HepG2 (cell line): ENCODE measurements around the gene GRM8. TPM values are rescaled to one million over a fixed set of nuclear protein-coding genes. Genes with fewer than 3 reads are reported as not detected.
"Not testable (repeated sequence)": the region's sequence is repeated elsewhere in the genome, so short reads cannot be mapped to it uniquely, and the experiment has no call there.

ENCODE experiments used
- ATAC-seq: fragments of 200-7000 bp; cut with Tn5 transposase; 3 replicates; pipeline ENCODE4 v1.9.1; 2020; ENCODE audit warnings: mild to moderate bottlenecking, moderate library complexity
- BruUV-seq: library from RNA; stranded (reverse); fragments of 400-500 nt; replicated peaks from 2 replicates; lab custom pipeline; 2021; lab: Mats Ljungman, UMichigan
- CTCF ChIA-PET: fragments of 300-600 bp; formaldehyde crosslinking; extraction: SDS; loops from one replicate; lab custom pipeline; 2021; ENCODE audit warnings: low total read pairs, inconsistent platforms, low intra/inter-chr PET ratio; lab: Yijun Ruan, JAX
- POLR2A ChIA-PET: fragments of 350-600 bp; sonication (Branson Sonifier 250); formaldehyde crosslinking; loops from one replicate; lab custom pipeline; 2020; ENCODE audit warnings: antibody characterized with exemption, inconsistent platforms; lab: Yijun Ruan, JAX
- DNase-seq: peaks from one replicate; pipeline ENCODE4 v3.0.0-alpha.2; 2015; ENCODE audit warnings: low spot score
- FAIRE-seq: peaks from 3 replicates; lab custom pipeline; 2011; peaks lifted over from hg19 to GRCh38; lab: Jason Lieb, UNC
- H2AFZ ChIP-seq: one replicate; pipeline ENCODE4 v1.6.1; 2011; ENCODE audit warnings: low read length, inconsistent platforms
- H3K27ac ChIP-seq: fragments of 300-600 bp; 3 replicates; pipeline ENCODE4 v1.8.0; 2011; ENCODE audit warnings: mixed run types, mild to moderate bottlenecking, mixed read lengths, low read length, inconsistent platforms; ENCODE audit not compliant: insufficient read depth; ENCODE audit errors: extremely low read length
- H3K27me3 ChIP-seq, 2 experiments: fragments of 200-600 bp in 1 of 2; 2 replicates in 1 of 2; 3 replicates in 1 of 2; pipeline versions ENCODE4 v1.6.0 to v1.8.0; 2011; ENCODE audit warnings: low read length in 2 of 2, mild to moderate bottlenecking in 2 of 2, moderate library complexity in 2 of 2, inconsistent platforms in 1 of 2; ENCODE audit not compliant: insufficient read depth in 2 of 2, control insufficient read depth in 1 of 2
- H3K36me3 ChIP-seq, 2 experiments: fragments of 200-600 bp in 1 of 2; replicated peaks in 1 of 2; 2 replicates in 1 of 2; 3 replicates in 1 of 2; pipeline versions ENCODE4 v1.5.1 to v1.8.0; 2011; ENCODE audit warnings: low read length in 2 of 2, inconsistent platforms in 1 of 2; ENCODE audit not compliant: insufficient read depth in 2 of 2, control insufficient read depth in 1 of 2
- H3K4me1 ChIP-seq: 2 replicates; pipeline ENCODE4 v1.5.1; 2012; ENCODE audit warnings: low read length, inconsistent platforms; ENCODE audit not compliant: insufficient read depth
- H3K4me2 ChIP-seq: 2 replicates; pipeline ENCODE4 v1.6.0; 2011; ENCODE audit warnings: low read depth, low read length, inconsistent platforms
- H3K4me3 ChIP-seq, 3 experiments: fragments of 200-600 bp in 1 of 3; sonication (generic), shearing (Covaris generic) in 1 of 3; replicated peaks in 1 of 3; 2 replicates each; pipeline ENCODE4 v1.5.1; 2011 to 2016; ENCODE audit warnings: low read length in 3 of 3, inconsistent platforms in 2 of 3, low read depth in 2 of 3, mild to moderate bottlenecking in 2 of 3, control low read depth in 1 of 3, mixed read lengths in 1 of 3; ENCODE audit not compliant: insufficient read depth in 1 of 3
- H3K79me2 ChIP-seq: one replicate; pipeline ENCODE4 v1.6.1; 2011; ENCODE audit warnings: low read length, inconsistent platforms; ENCODE audit not compliant: insufficient read depth
- H3K9ac ChIP-seq: 2 replicates; pipeline ENCODE4 v1.6.0; 2011; ENCODE audit warnings: mild to moderate bottlenecking, low read depth, low read length, inconsistent platforms; ENCODE audit not compliant: insufficient read depth
- H3K9me3 ChIP-seq: 2 replicates; pipeline ENCODE4 v1.5.1; 2012; ENCODE audit warnings: mild to moderate bottlenecking, low read length
- H4K20me1 ChIP-seq: 2 replicates; pipeline ENCODE4 v1.6.0; 2011; ENCODE audit warnings: inconsistent platforms, mild to moderate bottlenecking, low read length, moderate library complexity; ENCODE audit not compliant: insufficient read depth
- DMAP1 ChIP-seq: IDR thresholded peaks from 2 replicates; pipeline ENCODE4 v1.6.1; 2016
- DPF2 ChIP-seq: sonication (generic); formaldehyde crosslinking; IDR thresholded peaks from 2 replicates; pipeline ENCODE4 v1.4.0; 2020; ENCODE audit warnings: mild to moderate bottlenecking, low read depth, missing genetic modification reagents, borderline replicate concordance
- HNF1A ChIP-seq, 2 experiments: sonication (generic) in 1 of 2; formaldehyde crosslinking in 1 of 2; IDR thresholded peaks; 2 replicates each; pipeline versions ENCODE4 v1.4.0 to v1.6.1; 2016 to 2020; ENCODE audit warnings: borderline replicate concordance in 1 of 2, low read depth in 1 of 2, mild to moderate bottlenecking in 1 of 2, missing genetic modification reagents in 1 of 2
- HOMEZ ChIP-seq: IDR thresholded peaks from 2 replicates; pipeline ENCODE4 v1.6.1; 2016; ENCODE audit warnings: low read depth
- TFDP2 ChIP-seq: sonication (generic); formaldehyde crosslinking; IDR thresholded peaks from 2 replicates; pipeline ENCODE4 v1.4.0; 2020; ENCODE audit warnings: missing genetic modification reagents
- ZNF563 ChIP-seq: sonication (generic); formaldehyde crosslinking; IDR thresholded peaks from 2 replicates; pipeline ENCODE4 v1.8.0; 2022; ENCODE audit warnings: mild to moderate bottlenecking, moderate library complexity, missing genetic modification reagents
- ZNF746 ChIP-seq: sonication (generic); formaldehyde crosslinking; IDR thresholded peaks from 2 replicates; pipeline ENCODE4 v1.8.0; 2022; ENCODE audit warnings: mild to moderate bottlenecking, missing genetic modification reagents
- ZNF784 ChIP-seq: sonication (generic); formaldehyde crosslinking; IDR thresholded peaks from 2 replicates; pipeline ENCODE4 v1.5.1; 2020; ENCODE audit warnings: missing genetic modification reagents, mild to moderate bottlenecking, borderline replicate concordance
- ZSCAN12 ChIP-seq: sonication (generic); formaldehyde crosslinking; IDR thresholded peaks from 2 replicates; pipeline ENCODE4 v1.9.0; 2021; ENCODE audit warnings: mild to moderate bottlenecking, missing genetic modification reagents
- WGBS: methylation state at CpG from one replicate; pipeline ENCODE4 v1.1.6; 2017; ENCODE audit warnings: low lambda C conversion rate; 5-methylcytosine and 5-hydroxymethylcytosine counted together
- in situ Hi-C: cut with HindIII; loops from 2 replicates; pipeline ENCODE4 v1.10.0; 2017; ENCODE audit warnings: low pct_unique_long_range_greater_than_20kb; ENCODE audit not compliant: extremely low pct_ligation_motif_present
- intact Hi-C: fragments of 100-400 bp; cut with micrococcal nuclease; formaldehyde crosslinking; loops from one replicate; pipeline ENCODE4 v1.10.0; 2022; ENCODE audit not compliant: unreplicated experiment
- polyA plus RNA-seq, 8 experiments: library from polyadenylated mRNA; depleted of rRNA in 3 of 8; stranded (reverse) in 7 of 8; unstranded in 1 of 8; fragments of >200 nt; fragmentation: Illumina TruSeq in 4 of 8; extraction: Trizol in 4 of 8; gene quantifications; 2 replicates each; pipeline versions ENCODE4 v1.2.1 to v1.2.3, GENCODE V29; 2011 to 2016; ENCODE audit warnings: low read depth in 4 of 8, missing spikeins in 1 of 8, mixed read lengths in 1 of 8; ENCODE audit not compliant: insufficient read depth in 1 of 8
- total RNA-seq, 5 experiments: library from RNA; depleted of rRNA; stranded (reverse); fragments of >200 nt; fragmentation: Illumina TruSeq; extraction: Trizol; gene quantifications; 2 replicates each; pipeline ENCODE4 v1.2.3, GENCODE V29; 2016; ENCODE audit warnings: low read depth in 1 of 5

Gene GRM8
- total and polyA plus RNA-seq, 2 of the 13 experiments (the other 11 are each of a cell fraction or from before 2014, with no cell fraction given) = not detected

GRCh38 chr7:126881315-126881714 lies 371.4 kb downstream of the GRM8 start:
- Histone ChIP-seq H3K9me3 (no peaks in the 10 kb centered on the region), H4K20me1 (no peaks in the 10 kb centered on the region), H3K9ac (no peak overlapping the region), H2AFZ (no peak overlapping the region), H3K4me1 (no peaks in the 10 kb centered on the region), H3K27ac (no peak overlapping the region), H3K79me2 (no peaks in the 10 kb centered on the region), H3K36me3 (no peaks in the 10 kb centered on the region), H3K4me2 (no peak overlapping the region), H3K27me3 (no peaks in the 10 kb centered on the region), H3K4me3 (no peak overlapping the region)
- POLR2A ChIA-PET = no interaction called here
- TF ChIP-seq ZNF563 (CRISPR knock-in tag) = no peak
- no peak for TF ChIP-seq DMAP1 (CRISPR knock-in tag)
- no peak for TF ChIP-seq TFDP2 (CRISPR knock-in tag)
- no peak for TF ChIP-seq HNF1A (IDR thresholded peaks at IDR 0.05; ENCODE audit: low read depth)
- TF ChIP-seq HNF1A (CRISPR knock-in tag; IDR thresholded peaks at IDR 0.05; ENCODE audit: borderline replicate concordance) = no peak
- TF ChIP-seq DPF2 = no peak
- no peak for TF ChIP-seq HOMEZ (CRISPR knock-in tag)
- no peak for TF ChIP-seq ZNF746 (CRISPR knock-in tag)
- TF ChIP-seq ZSCAN12 (CRISPR knock-in tag) = no peak
- TF ChIP-seq ZNF784 (CRISPR knock-in tag) = no peak
- FAIRE-seq = no peak
- ATAC-seq = no peak
- WGBS = 9% methylated on average over 4 of the region's 4 CpGs
- CTCF ChIA-PET = no interaction called here
- intact Hi-C loops (no loop called here), in situ Hi-C loops (no loop called here)
- BruUV-seq = no TSS peak
- no peak for DNase-seq

GRCh38 chr7:126876536-126876935 lies 376.2 kb downstream of the GRM8 start:
- H2AFZ ChIP-seq = not testable (repeated sequence)

More at GRCh38 chr7:126876536-126876935, 376.2 kb downstream of the GRM8 start:
- H3K27ac ChIP-seq, ATAC-seq, POLR2A ChIA-PET, CTCF ChIA-PET, H3K27me3 ChIP-seq, H3K9me3 ChIP-seq, H4K20me1 ChIP-seq, H3K4me1 ChIP-seq, FAIRE-seq, DNase-seq, intact Hi-C loops, in situ Hi-C loops, H3K4me2 ChIP-seq, H3K9ac ChIP-seq, H3K36me3 ChIP-seq, BruUV-seq, H3K79me2 ChIP-seq, H3K4me3 ChIP-seq: not testable (repeated sequence)
- 8% methylated on average over 3 of the region's 3 CpGs for whole genome bisulfite sequencing
